H9 (cell line): ENCODE measurements around the gene RPL29. TPM values are rescaled to one million over a fixed set of nuclear protein-coding genes. Genes with fewer than 3 reads are reported as not detected.

Experiments used
- DNase-seq: peaks from one replicate; pipeline ENCODE4 v3.0.0-alpha.2; 2017
- H2AFZ ChIP-seq: one replicate; pipeline ENCODE4 v1.6.1; 2013; ENCODE audit warnings: mild to moderate bottlenecking, low read length, control low read depth, moderate library complexity
- H2AK5ac ChIP-seq: 2 replicates; pipeline ENCODE4 v1.6.1; 2013; ENCODE audit warnings: low read length, control low read depth, mixed read lengths; ENCODE audit not compliant: insufficient read length
- H2BK120ac ChIP-seq: one replicate; pipeline ENCODE4 v1.6.1; 2013; ENCODE audit warnings: low read depth, mild to moderate bottlenecking, low read length, control low read depth, inconsistent platforms; ENCODE audit not compliant: poor library complexity, severe bottlenecking
- H2BK12ac ChIP-seq: 2 replicates; pipeline ENCODE4 v1.6.1; 2013; ENCODE audit warnings: low read length, control low read depth, mixed read lengths, low read depth; ENCODE audit not compliant: insufficient read length
- H2BK15ac ChIP-seq: 2 replicates; pipeline ENCODE4 v1.6.1; 2013; ENCODE audit warnings: low read depth, low read length, control low read depth
- H2BK20ac ChIP-seq: one replicate; pipeline ENCODE4 v1.6.1; 2013; ENCODE audit warnings: low read depth, mild to moderate bottlenecking, low read length, control low read depth, inconsistent platforms; ENCODE audit not compliant: poor library complexity, severe bottlenecking
- H2BK5ac ChIP-seq: 2 replicates; pipeline ENCODE4 v1.6.1; 2013; ENCODE audit warnings: low read length, control low read depth, mixed read lengths; ENCODE audit not compliant: insufficient read length
- H3K14ac ChIP-seq: 2 replicates; pipeline ENCODE4 v1.6.1; 2013; ENCODE audit warnings: low read length, control low read depth; ENCODE audit not compliant: insufficient read depth
- H3K18ac ChIP-seq: 2 replicates; pipeline ENCODE4 v1.6.1; 2013; ENCODE audit warnings: low read depth, mild to moderate bottlenecking, mixed read lengths, low read length, control low read depth; ENCODE audit not compliant: insufficient read length
- H3K23ac ChIP-seq: 2 replicates; pipeline ENCODE4 v1.6.1; 2013; ENCODE audit warnings: low read length, control low read depth, mixed read lengths, low read depth; ENCODE audit not compliant: insufficient read length
- H3K23me2 ChIP-seq: 2 replicates; pipeline ENCODE4 v1.6.1; 2013; ENCODE audit warnings: low read depth, mild to moderate bottlenecking, mixed read lengths, low read length, control low read depth; ENCODE audit not compliant: insufficient read length, poor library complexity, severe bottlenecking
- H3K27ac ChIP-seq: 2 replicates; pipeline ENCODE4 v1.5.1; 2013; ENCODE audit warnings: low read length, control low read depth, mixed read lengths, low read depth; ENCODE audit not compliant: insufficient read length
- H3K27me3 ChIP-seq: 2 replicates; pipeline ENCODE4 v1.6.1; 2013; ENCODE audit warnings: low read length, control low read depth, inconsistent platforms; ENCODE audit not compliant: insufficient read depth
- H3K4ac ChIP-seq: 2 replicates; pipeline ENCODE4 v1.6.1; 2013; ENCODE audit warnings: low read depth, mild to moderate bottlenecking, control low read depth, inconsistent platforms, low read length, moderate library complexity
- H3K4me1 ChIP-seq: 2 replicates; pipeline ENCODE4 v1.6.1; 2013; ENCODE audit warnings: low read length, control low read depth, inconsistent platforms; ENCODE audit not compliant: insufficient read depth
- H3K4me2 ChIP-seq: 2 replicates; pipeline ENCODE4 v1.6.1; 2013; ENCODE audit warnings: low read length, control low read depth, mixed read lengths; ENCODE audit not compliant: insufficient read length, insufficient read depth
- H3K56ac ChIP-seq: 2 replicates; pipeline ENCODE4 v1.6.1; 2013; ENCODE audit warnings: low read depth, mild to moderate bottlenecking, mixed read lengths, low read length, control low read depth; ENCODE audit not compliant: insufficient read length
- H3K79me1 ChIP-seq: 2 replicates; pipeline ENCODE4 v1.6.1; 2013; ENCODE audit warnings: low read depth, mild to moderate bottlenecking, moderate library complexity, low read length, control low read depth, inconsistent platforms; ENCODE audit not compliant: insufficient read depth, poor library complexity, severe bottlenecking
- H3K79me2 ChIP-seq: 2 replicates; pipeline ENCODE4 v1.6.1; 2013; ENCODE audit warnings: low read length, control low read depth, inconsistent platforms; ENCODE audit not compliant: insufficient read depth
- H3K9ac ChIP-seq: 2 replicates; pipeline ENCODE4 v1.6.1; 2013; ENCODE audit warnings: low read length, control low read depth, mixed read lengths; ENCODE audit not compliant: insufficient read length; ENCODE audit errors: extremely low read depth
- H3K9me3 ChIP-seq: one replicate; pipeline ENCODE4 v1.6.1; 2013; ENCODE audit warnings: low read depth, low read length, inconsistent platforms; ENCODE audit not compliant: control insufficient read depth
- H3T11ph ChIP-seq: one replicate; pipeline ENCODE4 v1.6.1; 2013; ENCODE audit warnings: mild to moderate bottlenecking, low read length, control low read depth, inconsistent platforms
- H4K20me1 ChIP-seq: one replicate; pipeline ENCODE4 v1.6.1; 2013; ENCODE audit not compliant: control insufficient read depth, insufficient read length, insufficient read depth
- H4K5ac ChIP-seq: 2 replicates; pipeline ENCODE4 v1.6.1; 2013; ENCODE audit warnings: low read depth, mild to moderate bottlenecking, mixed read lengths, low read length, control low read depth; ENCODE audit not compliant: insufficient read length
- H4K8ac ChIP-seq: replicated peaks from 2 replicates; pipeline ENCODE4 v1.6.1; 2013; ENCODE audit warnings: low read length, control low read depth, mixed read lengths, low read depth; ENCODE audit not compliant: insufficient read length
- H4K91ac ChIP-seq: 2 replicates; pipeline ENCODE4 v1.6.1; 2013; ENCODE audit warnings: low read depth, mild to moderate bottlenecking, moderate library complexity, mixed read lengths, low read length, control low read depth; ENCODE audit not compliant: insufficient read length
- H3K27ac Mint-ChIP-seq, 3 experiments: 2 replicates in 2 of 3; 3 replicates in 1 of 3; pipeline ENCODE4 v1.8.0; 2020 to 2021; ENCODE audit warnings: mixed read lengths in 3 of 3, mild to moderate bottlenecking in 1 of 3, moderate library complexity in 1 of 3
- H3K27me3 Mint-ChIP-seq: 2 replicates; pipeline ENCODE4 v1.8.0; 2021; ENCODE audit warnings: low read depth, mild to moderate bottlenecking, moderate library complexity, mixed read lengths
- H3K36me3 Mint-ChIP-seq, 3 experiments: 2 replicates in 2 of 3; 3 replicates in 1 of 3; pipeline ENCODE4 v1.8.0; 2020 to 2021; ENCODE audit warnings: low read depth in 3 of 3, mixed read lengths in 3 of 3; ENCODE audit not compliant: insufficient read depth in 1 of 3
- H3K4me1 Mint-ChIP-seq, 2 experiments: 2 replicates each; pipeline ENCODE4 v1.8.0; 2020; ENCODE audit warnings: mixed read lengths in 2 of 2
- H3K4me3 Mint-ChIP-seq, 2 experiments: 2 replicates in 1 of 2; 3 replicates in 1 of 2; pipeline ENCODE4 v1.8.0; 2020 to 2021; ENCODE audit warnings: mild to moderate bottlenecking in 2 of 2, mixed read lengths in 2 of 2, moderate library complexity in 1 of 2
- H3K9me3 Mint-ChIP-seq, 2 experiments: 2 replicates in 1 of 2; 3 replicates in 1 of 2; pipeline ENCODE4 v1.8.0; 2020; ENCODE audit warnings: mild to moderate bottlenecking in 2 of 2, mixed read lengths in 2 of 2, moderate library complexity in 1 of 2
- CTCF ChIP-seq: fragments of 200-600 bp; sonication (generic); conservative IDR thresholded peaks from 3 replicates; pipeline ENCODE4 v1.8.0; 2021; ENCODE audit warnings: antibody characterized with exemption, mild to moderate bottlenecking
- WGBS: extraction: QIAGEN DNeasy Blood & Tissue Kit; methylation state at CpG from one replicate; pipeline ENCODE4 v1.1.7; 2013; ENCODE audit warnings: missing lambda C conversion rate, low lambda C conversion rate, mixed read lengths; ENCODE audit not compliant: insufficient read length; ENCODE audit errors: extremely low coverage; 5-methylcytosine and 5-hydroxymethylcytosine counted together
- total RNA-seq: library from RNA; stranded (reverse); gene quantifications from 2 replicates; pipeline ENCODE4 v1.2.1, GENCODE V29; 2021

The RPL29 gene
- total RNA-seq, 1 experiment from 2014 or later: 1,592 TPM

GRCh38 chr3:51961602-51962569 is 33.8 kb downstream of the RPL29 start:
- H2BK12ac ChIP-seq: no peak overlapping the region
- H3K56ac ChIP-seq: no peak overlapping the region
- H3K9ac ChIP-seq: no peak overlapping the region
- no peaks in the 10 kb centered on the region for H3K9me3 Mint-ChIP-seq
- peaks cover 40 to 59% of the 10 kb centered on the region in 2 experiments for H3K4me1 Mint-ChIP-seq
- H3T11ph ChIP-seq: no peak overlapping the region
- H3K36me3 Mint-ChIP-seq: peaks cover 0 to 5% (median 0%) of the 10 kb centered on the region in 3 experiments; a peak in 2 of 7 replicates
- no peak overlapping the region for H2BK15ac ChIP-seq
- no peak overlapping the region for H4K5ac ChIP-seq
- H2AK5ac ChIP-seq: no peak overlapping the region
- no peak overlapping the region for H4K8ac ChIP-seq
- H2BK120ac ChIP-seq: no peak overlapping the region
- no peak overlapping the region for H2BK5ac ChIP-seq
- H3K18ac ChIP-seq: no peak overlapping the region
- no peak overlapping the region for H3K23ac ChIP-seq
- H2AFZ ChIP-seq: no peak overlapping the region
- H3K27me3 Mint-ChIP-seq: peaks cover 68% of the 10 kb centered on the region
- no peak overlapping the region for H2BK20ac ChIP-seq
- no CpG with 5 or more reads among the region's 9 CpGs for WGBS
- peaks cover 3% of the 10 kb centered on the region for H3K23me2 ChIP-seq
- H3K79me2 ChIP-seq: no peaks in the 10 kb centered on the region
- H3K4ac ChIP-seq: no peak overlapping the region
- no peaks in the 10 kb centered on the region for H3K27me3 ChIP-seq
- H3K27ac Mint-ChIP-seq: no peak overlapping the region
- H4K20me1 ChIP-seq: no peaks in the 10 kb centered on the region
- no peak for DNase-seq
- H3K4me2 ChIP-seq: no peak overlapping the region
- H4K91ac ChIP-seq: no peak overlapping the region
- H3K27ac ChIP-seq: no peak overlapping the region
- no peak for TF ChIP-seq CTCF
- H3K4me1 ChIP-seq: no peaks in the 10 kb centered on the region; the same call in 1 of the 2 replicates
- no peaks in the 10 kb centered on the region for H3K79me1 ChIP-seq
- H3K4me3 Mint-ChIP-seq: no peak overlapping the region
- H3K9me3 ChIP-seq: no peaks in the 10 kb centered on the region
- no peak overlapping the region for H3K14ac ChIP-seq
